HG02798 (cell line): ENCODE data around the gene YWHAE.
"Not testable (repeated sequence)": the region's sequence is repeated elsewhere in the genome, so short reads cannot be mapped to it uniquely, and the experiment has no call there.

Source experiments
- ATAC-seq: cut with Tn5 transposase; IDR thresholded peaks from one replicate; pipeline ENCODE4 v1.9.1; 2021; ENCODE audit warnings: mild to moderate bottlenecking; ENCODE audit not compliant: unreplicated experiment, poor library complexity

Gene YWHAE

GRCh38 chr17:1399679-1400512 is at the start of gene YWHAE:
Gene YWHAE (minus strand): TSS chr17:1400222. CDS start chr17:1400110, 112 bp downstream.
- ATAC-seq: peak; percentile 96

GRCh38 chr17:1449412-1449967 is 49.5 kb upstream of the YWHAE start:
- no peak for ATAC-seq

- ATAC-seq: no peak
Measured at GRCh38 chr17:1447052-1447451, 47.0 kb upstream of the YWHAE start.

GRCh38 chr17:1446201-1446600 is 46.2 kb upstream of the YWHAE start:
- no peak for ATAC-seq

- ATAC-seq: not testable (repeated sequence)
Measured at GRCh38 chr17:1445695-1446094, 45.7 kb upstream of the YWHAE start.

- not testable (repeated sequence) for ATAC-seq
Measured at GRCh38 chr17:1442721-1443120, 42.7 kb upstream of the YWHAE start.

GRCh38 chr17:1442187-1442586 is 42.2 kb upstream of the YWHAE start:
- ATAC-seq: no peak

- ATAC-seq: no peak
Measured at GRCh38 chr17:1440921-1441320, 40.9 kb upstream of the YWHAE start.

- ATAC-seq: no peak
Measured at GRCh38 chr17:1438593-1439083, 38.6 kb upstream of the YWHAE start.

- no peak for ATAC-seq
Measured at GRCh38 chr17:1435326-1435725, 35.3 kb upstream of the YWHAE start.

GRCh38 chr17:1434150-1434549 is 34.1 kb upstream of the YWHAE start:
- ATAC-seq: no peak

- no peak for ATAC-seq
Measured at GRCh38 chr17:1431631-1432104, 31.6 kb upstream of the YWHAE start.

GRCh38 chr17:1423456-1424135 is 23.6 kb upstream of the YWHAE start:
- no peak for ATAC-seq

- ATAC-seq: no peak
Measured at GRCh38 chr17:1422885-1423284, 22.9 kb upstream of the YWHAE start.

- ATAC-seq: no peak
Measured at GRCh38 chr17:1421470-1421869, 21.4 kb upstream of the YWHAE start.

GRCh38 chr17:1420981-1421380 is 21.0 kb upstream of the YWHAE start:
- ATAC-seq: no peak

GRCh38 chr17:1420163-1420562 is 20.1 kb upstream of the YWHAE start:
- ATAC-seq: no peak

GRCh38 chr17:1418476-1418875 is 18.5 kb upstream of the YWHAE start:
- not testable (repeated sequence) for ATAC-seq

- no peak for ATAC-seq
Measured at GRCh38 chr17:1416414-1416813, 16.4 kb upstream of the YWHAE start.

- no peak for ATAC-seq
Measured at GRCh38 chr17:1414634-1415033, 14.6 kb upstream of the YWHAE start.

GRCh38 chr17:1414001-1414574 is 14.1 kb upstream of the YWHAE start:
- ATAC-seq: no peak
